GM23248 (cell line): ENCODE measurements around the gene CAMP.

Source experiments
- EZH2 ChIP-seq: fragments of 200-600 bp; sonication (generic); IDR thresholded peaks from 2 replicates; pipeline ENCODE4 v1.6.1; 2018; ENCODE audit warnings: antibody characterized with exemption, mild to moderate bottlenecking; ENCODE audit not compliant: insufficient read depth, poor library complexity, severe bottlenecking
- EZH2phosphoT487 ChIP-seq: fragments of 200-600 bp; sonication (generic); IDR thresholded peaks from 2 replicates; pipeline ENCODE4 v1.6.1; 2018; ENCODE audit warnings: antibody characterized with exemption, moderate library complexity, mild to moderate bottlenecking, low read depth; ENCODE audit not compliant: insufficient read depth

- TF ChIP-seq EZH2 (no peak), EZH2phosphoT487 (no peak)
Measured at GRCh38 chr3:48190911-48191310, 32.4 kb upstream of the CAMP start.
